22Rv1 (cell line): ENCODE measurements around the gene PCYT2.
A peak's percentile ranks its signal among the peaks of the same experiment; 100 is the strongest.

Experiments used
- H3K27ac ChIP-seq: fragments of 450-650 bp; 2 replicates; pipeline ENCODE4 v1.5.1; 2017
- CTCF ChIP-seq: fragments of 450-650 bp; IDR thresholded peaks from 2 replicates; pipeline ENCODE4 v1.5.1; 2017; ENCODE audit warnings: mild to moderate bottlenecking
- ZFX ChIP-seq: fragments of 450-650 bp; IDR thresholded peaks from 2 replicates; pipeline ENCODE4 v1.6.1; 2017; ENCODE audit warnings: antibody characterized with exemption, borderline replicate concordance

Gene PCYT2

GRCh38 chr17:81868674-81869220 is 42.5 kb downstream of the PCYT2 start:
- H3K27ac ChIP-seq = peak overlapping the region; percentile 99
- TF ChIP-seq CTCF (no peak), ZFX (no peak)

DNA sequence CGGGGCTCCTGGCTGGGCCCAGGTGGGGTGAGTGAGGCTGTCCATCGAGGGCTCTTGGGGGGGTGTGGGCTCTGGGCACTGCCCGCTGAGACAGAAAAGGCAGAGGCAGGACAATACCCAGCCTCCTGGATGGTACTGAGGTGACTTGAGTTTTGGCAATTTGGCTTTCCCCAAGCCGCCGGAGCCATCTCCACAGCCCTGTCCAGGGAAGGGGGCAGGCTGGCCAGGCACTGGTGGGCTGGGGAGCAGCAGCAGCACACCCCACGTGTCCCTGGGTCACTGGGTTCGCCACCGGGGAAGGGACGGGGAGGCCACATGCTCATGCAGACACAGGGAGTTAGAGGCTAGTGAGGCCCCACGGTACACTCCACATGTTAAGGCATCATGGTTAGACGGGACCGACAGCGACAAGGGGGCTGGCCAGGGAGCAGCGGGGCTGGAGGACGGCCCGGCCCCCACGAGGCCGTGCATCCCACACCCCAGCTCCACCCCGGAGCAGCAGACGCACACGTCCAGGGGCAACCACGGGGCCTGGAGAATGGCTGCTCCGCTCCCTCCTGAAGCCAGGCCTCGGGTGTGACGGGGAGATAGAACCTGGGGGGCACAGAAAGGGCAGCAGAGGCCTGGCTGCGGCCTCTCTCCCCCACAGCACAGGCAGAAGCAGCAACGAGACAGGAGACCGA is 43.1 kb downstream of the PCYT2 start:
- peak overlapping the region; percentile 99 for H3K27ac ChIP-seq
- no peak for TF ChIP-seq CTCF
- no peak for TF ChIP-seq ZFX

GRCh38 chr17:81867170-81867990 is 43.8 kb downstream of the PCYT2 start:
- TF ChIP-seq CTCF (no peak), ZFX (no peak)
- H3K27ac ChIP-seq = peak overlapping the region; percentile 99

GRCh38 chr17:81866440-81867169 is 44.6 kb downstream of the PCYT2 start:
- peak overlapping the region; percentile 99 for H3K27ac ChIP-seq
- TF ChIP-seq ZFX (no peak), CTCF (no peak)

DNA sequence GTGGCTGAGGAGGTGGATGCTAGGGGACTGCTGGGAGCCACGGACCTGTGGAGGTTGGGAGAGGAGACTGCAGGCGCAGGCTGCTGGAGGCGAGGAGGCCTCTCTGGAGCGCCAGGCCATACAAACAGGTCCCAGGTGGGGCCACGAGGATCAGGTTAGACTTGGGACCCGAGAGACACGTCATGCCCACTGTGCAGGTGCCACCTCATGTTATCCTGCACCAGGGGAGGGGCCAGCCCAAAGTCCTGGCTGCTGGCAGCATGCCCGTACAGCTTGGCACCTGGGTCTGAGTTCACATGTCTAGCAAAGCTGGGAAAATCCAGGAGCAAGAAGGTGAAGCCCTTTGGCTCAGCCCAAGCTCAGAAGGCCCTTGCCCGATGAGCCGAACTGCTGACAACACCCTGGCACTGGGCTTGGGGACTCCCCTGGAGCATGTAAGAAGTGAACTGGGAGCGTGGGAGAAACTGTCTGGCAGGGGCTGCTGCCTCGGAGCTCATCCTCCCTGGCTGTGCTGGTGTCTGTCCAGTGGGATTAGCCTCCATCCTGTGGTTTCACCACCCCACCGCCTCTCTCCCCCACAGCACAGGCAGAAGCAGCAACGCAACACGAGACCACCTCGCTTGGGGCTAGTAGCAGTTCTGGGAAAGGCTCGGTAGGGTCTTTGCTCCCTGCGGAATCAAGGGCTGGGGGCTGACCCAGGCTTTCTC is 45.3 kb downstream of the PCYT2 start:
- H3K27ac ChIP-seq = peak overlapping the region; percentile 99

GRCh38 chr17:81865358-81865732 is 45.9 kb downstream of the PCYT2 start:
- H3K27ac ChIP-seq = peak overlapping the region; percentile 99
- TF ChIP-seq CTCF = no peak
- TF ChIP-seq ZFX = no peak

More for the DNA sequence above, 45.3 kb downstream of the PCYT2 start:
- TF ChIP-seq ZFX = no peak
